Transverse colon (tissue), 4 donors: ENCODE measurements around the gene AXIN1. TPM values are rescaled to one million over a fixed set of nuclear protein-coding genes. Genes with fewer than 3 reads are reported as not detected.
"Not testable (repeated sequence)": the region's sequence is repeated elsewhere in the genome, so short reads cannot be mapped to it uniquely, and the experiment has no call there.

Source experiments
- DNase-seq: peaks from one replicate; pipeline ENCODE4 v3.0.0-alpha.2; 2019
- H3K27ac ChIP-seq, 4 donors: fragments of 200-600 bp; sonication (generic); 2 replicates each; pipeline ENCODE4 v1.5.1; 2016 to 2018; ENCODE audit warnings: inconsistent platforms in 4 of 4
- H3K27me3 ChIP-seq: fragments of 200-600 bp; sonication (generic); 2 replicates; pipeline ENCODE4 v1.5.1; 2017; ENCODE audit warnings: inconsistent platforms
- H3K36me3 ChIP-seq, 4 donors: fragments of 200-600 bp; sonication (generic); 2 replicates each; pipeline ENCODE4 v1.5.1; 2017 to 2019; ENCODE audit warnings: inconsistent platforms in 4 of 4
- H3K4me1 ChIP-seq, 4 donors: fragments of 200-600 bp; sonication (generic); 2 replicates each; pipeline ENCODE4 v1.5.1; 2017 to 2020; ENCODE audit warnings: inconsistent platforms in 4 of 4
- H3K4me3 ChIP-seq, 4 donors: fragments of 200-600 bp; sonication (generic); 1 replicate in 1 of 4; 2 replicates in 3 of 4; pipeline versions ENCODE4 v1.5.1 to v1.6.1; 2017 to 2019; ENCODE audit warnings: inconsistent platforms in 4 of 4
- H3K9me3 ChIP-seq, 2 donors: fragments of 200-600 bp; sonication (generic); 2 replicates each; pipeline ENCODE4 v1.5.1; 2017 to 2019; ENCODE audit warnings: inconsistent platforms in 2 of 2
- EP300 ChIP-seq: sonication (generic); formaldehyde crosslinking; IDR thresholded peaks from one replicate; pipeline ENCODE4 v1.6.1; 2017; ENCODE audit warnings: antibody characterized with exemption, low read depth
- POLR2A ChIP-seq: fragments of 450-650 bp; IDR thresholded peaks from one replicate; pipeline ENCODE4 v1.6.1; 2016; ENCODE audit warnings: antibody characterized with exemption, mild to moderate bottlenecking, moderate library complexity
- POLR2AphosphoS5 ChIP-seq, 3 donors: sonication (generic); formaldehyde crosslinking; IDR thresholded peaks; one replicate each; pipeline ENCODE4 v1.6.1; 2016; ENCODE audit warnings: antibody characterized with exemption in 3 of 3
- WGBS, 2 donors: methylation state at CpG; one replicate each; pipeline ENCODE4 v1.1.5; 2018; ENCODE audit warnings: low coverage in 1 of 2; 5-methylcytosine and 5-hydroxymethylcytosine counted together
- in situ Hi-C, 4 donors: fragments of 200-750 bp; cut with MboI; loops; one replicate each; pipeline versions ENCODE4 v1.15.0 to v1.15.1; 2017; ENCODE audit warnings: low sequenced_read_pairs in 3 of 4, low pct_ligation_motif_present in 1 of 4, low pct_unique_long_range_greater_than_20kb in 1 of 4
- intact Hi-C: fragments of 100-400 bp; cut with DNase I; formaldehyde crosslinking; loops from one replicate; pipeline ENCODE4 v1.15.1; 2023; ENCODE audit warnings: low total_unique reads
- total RNA-seq, 4 donors: library from RNA; depleted of rRNA; stranded (reverse); fragments of >200 nt; gene quantifications; one replicate each; pipeline ENCODE4 v1.1.0, GENCODE V29; 2016
- TF ChIP-seq, protein P1 (sequence below), 5 experiments: fragments of 200-600 bp in 3 of 5; fragments of 450-650 bp in 2 of 5; sonication (generic) in 3 of 5; IDR thresholded peaks; 1 replicate in 2 of 5; 2 replicates in 3 of 5; pipeline ENCODE4 v1.5.1; 2016 to 2017; ENCODE audit warnings: antibody characterized with exemption in 5 of 5, inconsistent platforms in 3 of 5, mild to moderate bottlenecking in 2 of 5, moderate library complexity in 1 of 5

The AXIN1 gene
- total RNA-seq, 4 donors from 2014 or later: 41.4 to 73.7 (median 58.7) TPM

DNA sequence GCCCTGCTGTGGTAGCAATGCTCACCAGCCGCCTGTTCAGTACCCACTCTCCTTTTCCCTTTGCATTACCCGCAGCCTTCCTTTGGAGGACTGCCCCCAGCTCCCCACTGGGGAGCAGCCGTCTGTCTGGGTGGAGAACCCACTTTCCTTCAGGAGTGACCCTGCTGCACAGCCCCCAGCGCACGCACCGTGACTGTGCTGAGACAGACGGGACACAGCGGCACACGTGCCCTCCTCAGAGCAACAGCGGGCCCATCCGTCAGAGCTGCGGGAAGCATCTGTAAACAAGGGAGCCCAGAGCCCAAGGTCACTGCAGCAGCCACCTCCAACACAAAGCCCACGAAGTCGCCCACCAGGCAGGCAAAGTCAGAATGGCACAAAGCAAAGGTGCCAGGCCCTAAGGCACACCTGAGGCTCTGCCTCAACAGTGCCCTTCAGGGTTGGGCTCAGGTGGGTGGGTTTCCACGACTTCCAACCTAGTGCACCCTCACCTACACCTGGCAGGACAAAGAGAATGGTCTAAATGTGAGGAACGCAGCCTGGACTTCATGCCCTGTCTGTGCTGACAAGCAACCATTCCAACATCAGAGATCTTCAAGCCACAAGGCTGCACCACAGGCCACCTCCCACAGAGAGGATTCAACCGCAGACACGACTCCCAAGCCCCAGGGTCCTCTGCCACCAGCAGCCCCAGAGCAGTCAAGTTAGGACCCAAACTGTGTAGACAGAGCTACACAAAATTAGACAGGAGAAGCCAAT, 9.9 kb downstream of the AXIN1 start:
- TF ChIP-seq, protein P1, sequence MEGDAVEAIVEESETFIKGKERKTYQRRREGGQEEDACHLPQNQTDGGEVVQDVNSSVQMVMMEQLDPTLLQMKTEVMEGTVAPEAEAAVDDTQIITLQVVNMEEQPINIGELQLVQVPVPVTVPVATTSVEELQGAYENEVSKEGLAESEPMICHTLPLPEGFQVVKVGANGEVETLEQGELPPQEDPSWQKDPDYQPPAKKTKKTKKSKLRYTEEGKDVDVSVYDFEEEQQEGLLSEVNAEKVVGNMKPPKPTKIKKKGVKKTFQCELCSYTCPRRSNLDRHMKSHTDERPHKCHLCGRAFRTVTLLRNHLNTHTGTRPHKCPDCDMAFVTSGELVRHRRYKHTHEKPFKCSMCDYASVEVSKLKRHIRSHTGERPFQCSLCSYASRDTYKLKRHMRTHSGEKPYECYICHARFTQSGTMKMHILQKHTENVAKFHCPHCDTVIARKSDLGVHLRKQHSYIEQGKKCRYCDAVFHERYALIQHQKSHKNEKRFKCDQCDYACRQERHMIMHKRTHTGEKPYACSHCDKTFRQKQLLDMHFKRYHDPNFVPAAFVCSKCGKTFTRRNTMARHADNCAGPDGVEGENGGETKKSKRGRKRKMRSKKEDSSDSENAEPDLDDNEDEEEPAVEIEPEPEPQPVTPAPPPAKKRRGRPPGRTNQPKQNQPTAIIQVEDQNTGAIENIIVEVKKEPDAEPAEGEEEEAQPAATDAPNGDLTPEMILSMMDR (IDR thresholded peaks at IDR 0.05): no peak
- TF ChIP-seq POLR2A (no peak), POLR2AphosphoS5 (IDR thresholded peaks at IDR 0.05) (no peak), EP300 (no peak)
- Histone ChIP-seq H3K27ac (no peak overlapping the region), H3K4me1 (peaks cover 0 to 11% (median 9%) of the 10 kb centered on the region in 4 donors), H3K9me3 (no peaks in the 10 kb centered on the region), H3K27me3 (no peaks in the 10 kb centered on the region), H3K4me3 (no peak overlapping the region), H3K36me3 (peaks cover 0 to 6% (median 0%) of the 10 kb centered on the region in 4 donors)
- 85% methylated on average over 18 of the region's 18 CpGs; no CpG with 5 or more reads in 1 of the 2 donors for WGBS, 2 donors
- in situ Hi-C loops (no loop called here), intact Hi-C loops (no loop called here)
- DNase-seq: no peak

DNA sequence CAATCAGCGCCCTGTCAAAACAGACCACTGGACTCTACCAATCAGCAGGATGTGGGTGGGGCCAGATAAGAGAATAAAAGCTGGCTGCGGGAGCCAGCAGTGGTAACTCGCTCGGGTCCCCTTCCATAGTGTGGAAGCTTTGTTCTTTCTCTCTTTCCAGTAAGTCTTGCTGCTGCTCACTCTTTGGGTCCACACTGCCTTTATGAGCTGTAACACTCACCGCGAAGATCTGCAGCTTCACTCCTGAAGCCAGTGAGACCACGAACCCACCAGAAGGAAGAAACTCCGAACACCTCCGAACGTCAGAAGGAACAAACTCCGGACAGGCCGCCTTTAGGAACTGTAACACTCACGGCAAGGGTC, 10.6 kb downstream of the AXIN1 start:
- H3K4me3 ChIP-seq, intact Hi-C loops, H3K36me3 ChIP-seq, DNase-seq, H3K27me3 ChIP-seq, H3K27ac ChIP-seq, in situ Hi-C loops, H3K9me3 ChIP-seq: not testable (repeated sequence)
- peaks cover 0 to 12% (median 11%) of the 10 kb centered on the region in 4 donors for H3K4me1 ChIP-seq
- 93% methylated on average over 12 of the region's 13 CpGs; no CpG with 5 or more reads in 1 of the 2 donors for WGBS, 2 donors

DNA sequence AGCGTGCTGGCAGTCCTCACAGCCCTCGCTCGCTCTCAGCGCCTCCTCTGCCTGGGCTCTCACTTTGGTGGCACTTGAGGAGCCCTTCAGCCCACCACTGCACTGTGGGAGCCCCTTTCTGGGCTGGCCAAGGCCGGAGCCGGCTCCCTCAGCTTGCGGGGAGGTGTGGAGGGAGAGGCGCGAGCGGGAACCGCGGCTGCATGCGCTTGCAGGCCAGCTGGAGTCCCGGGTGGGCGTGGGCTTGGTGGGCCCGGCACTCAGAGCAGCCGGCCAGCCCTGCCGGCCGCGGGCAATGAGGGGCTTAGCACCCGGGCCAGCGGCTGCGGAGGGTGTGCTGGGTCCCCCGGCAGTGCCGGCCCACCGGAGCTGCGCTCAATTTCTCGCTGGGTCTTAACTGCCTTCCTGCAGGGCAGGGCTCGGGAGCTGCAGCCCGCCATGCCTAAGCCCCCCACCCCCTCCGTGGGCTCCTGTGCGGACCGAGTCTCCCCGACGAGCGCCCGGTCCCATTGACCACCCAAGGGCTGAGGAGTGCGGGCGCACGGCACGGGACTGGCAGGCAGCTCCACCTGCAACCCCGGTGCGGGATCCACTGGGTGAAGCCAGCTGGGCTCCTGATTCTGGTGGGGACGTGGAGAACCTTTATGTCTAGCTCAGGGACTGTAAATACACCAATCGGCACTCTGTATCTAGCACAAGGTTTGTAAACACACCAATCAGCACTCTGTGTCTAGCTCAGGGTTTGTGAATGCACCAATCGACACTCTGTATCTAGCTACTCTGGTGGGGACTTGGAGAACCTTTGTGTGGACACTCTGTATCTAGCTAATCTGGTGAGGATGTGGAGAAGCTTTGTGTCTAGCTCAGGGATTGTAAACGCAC, 11.2 kb downstream of the AXIN1 start:
- in situ Hi-C loops, H3K36me3 ChIP-seq, H3K9me3 ChIP-seq, intact Hi-C loops, H3K27ac ChIP-seq, DNase-seq, H3K27me3 ChIP-seq, H3K4me3 ChIP-seq: not testable (repeated sequence)
- peaks cover 0 to 12% (median 11%) of the 10 kb centered on the region in 4 donors for H3K4me1 ChIP-seq
- 96% methylated on average over 24 of the region's 47 CpGs; no CpG with 5 or more reads in 1 of the 2 donors for WGBS, 2 donors

GRCh38 chr16:340370-341091, 12.0 kb downstream of the AXIN1 start:
- DNase-seq: no peak
- TF ChIP-seq EP300 (no peak), POLR2AphosphoS5 (IDR thresholded peaks at IDR 0.05) (no peak), POLR2A (no peak)
- TF ChIP-seq, protein P1 (IDR thresholded peaks at IDR 0.05): no peak
- no peak overlapping the region for H3K4me3 ChIP-seq
- in situ Hi-C loops (no loop called here), intact Hi-C loops (no loop called here)
- peaks cover 0 to 18% (median 11%) of the 10 kb centered on the region in 4 donors for H3K4me1 ChIP-seq
- H3K27me3 ChIP-seq: no peaks in the 10 kb centered on the region
- 91% methylated on average over 23 of the region's 23 CpGs; no CpG with 5 or more reads in 1 of the 2 donors for WGBS, 2 donors
- H3K27ac ChIP-seq: no peak overlapping the region
- no peaks in the 10 kb centered on the region for H3K9me3 ChIP-seq
- peaks cover 0 to 6% (median 0%) of the 10 kb centered on the region in 4 donors for H3K36me3 ChIP-seq
